ENCODE data around the gene TMEM39A. TPM values are rescaled to one million over a fixed set of nuclear protein-coding genes. Genes with fewer than 3 reads are reported as not detected.

Gene TMEM39A
- total RNA-seq, 4 donors from 2014 or later: 48.1 to 84.1 (median 59.8) TPM

DNA sequence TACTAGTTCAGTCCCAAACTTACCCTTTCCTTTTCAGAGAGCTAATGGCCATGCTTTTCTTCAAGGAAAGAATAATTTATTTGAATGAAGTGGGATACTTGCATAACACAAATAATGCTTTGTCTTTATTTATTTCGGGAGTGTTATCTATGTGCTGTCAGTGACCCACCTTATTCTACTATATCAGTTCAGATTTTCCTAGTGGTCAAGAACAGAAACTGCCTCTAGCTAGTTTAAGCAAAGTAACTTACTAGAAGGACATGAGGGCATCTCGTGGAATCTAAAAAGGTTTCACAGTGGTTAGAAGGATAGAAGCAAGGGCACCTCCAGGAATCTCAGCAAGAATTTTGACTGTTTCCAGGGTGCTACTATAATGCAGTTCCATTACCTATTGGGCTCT, 31.2 kb upstream of the TMEM39A start:
- Histone ChIP-seq H3K4me3 (replicated peaks in 1 of 3) (no peak overlapping the region), H3K4me1 (peaks cover 6 to 10% of the 10 kb centered on the region in 2 donors), H3K36me3 (no peaks in the 10 kb centered on the region), H3K9me3 (no peaks in the 10 kb centered on the region), H3K27me3 (no peaks in the 10 kb centered on the region), H3K27ac (no peak overlapping the region)
- intact Hi-C loops (cut with DNase I): loop anchor here (10.0 kb wide), 1 partner anchor 180 kb away; the partner anchor contains the start of gene COX17
- DNase-seq: no peak
- WGBS, 2 donors: 82 to 86% methylated on average over 2 of the region's 2 CpGs
- no peak for TF ChIP-seq POLR2A (IDR thresholded peaks at IDR 0.05)
- TF ChIP-seq, protein P1, sequence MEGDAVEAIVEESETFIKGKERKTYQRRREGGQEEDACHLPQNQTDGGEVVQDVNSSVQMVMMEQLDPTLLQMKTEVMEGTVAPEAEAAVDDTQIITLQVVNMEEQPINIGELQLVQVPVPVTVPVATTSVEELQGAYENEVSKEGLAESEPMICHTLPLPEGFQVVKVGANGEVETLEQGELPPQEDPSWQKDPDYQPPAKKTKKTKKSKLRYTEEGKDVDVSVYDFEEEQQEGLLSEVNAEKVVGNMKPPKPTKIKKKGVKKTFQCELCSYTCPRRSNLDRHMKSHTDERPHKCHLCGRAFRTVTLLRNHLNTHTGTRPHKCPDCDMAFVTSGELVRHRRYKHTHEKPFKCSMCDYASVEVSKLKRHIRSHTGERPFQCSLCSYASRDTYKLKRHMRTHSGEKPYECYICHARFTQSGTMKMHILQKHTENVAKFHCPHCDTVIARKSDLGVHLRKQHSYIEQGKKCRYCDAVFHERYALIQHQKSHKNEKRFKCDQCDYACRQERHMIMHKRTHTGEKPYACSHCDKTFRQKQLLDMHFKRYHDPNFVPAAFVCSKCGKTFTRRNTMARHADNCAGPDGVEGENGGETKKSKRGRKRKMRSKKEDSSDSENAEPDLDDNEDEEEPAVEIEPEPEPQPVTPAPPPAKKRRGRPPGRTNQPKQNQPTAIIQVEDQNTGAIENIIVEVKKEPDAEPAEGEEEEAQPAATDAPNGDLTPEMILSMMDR (IDR thresholded peaks at IDR 0.05): no peak

DNA sequence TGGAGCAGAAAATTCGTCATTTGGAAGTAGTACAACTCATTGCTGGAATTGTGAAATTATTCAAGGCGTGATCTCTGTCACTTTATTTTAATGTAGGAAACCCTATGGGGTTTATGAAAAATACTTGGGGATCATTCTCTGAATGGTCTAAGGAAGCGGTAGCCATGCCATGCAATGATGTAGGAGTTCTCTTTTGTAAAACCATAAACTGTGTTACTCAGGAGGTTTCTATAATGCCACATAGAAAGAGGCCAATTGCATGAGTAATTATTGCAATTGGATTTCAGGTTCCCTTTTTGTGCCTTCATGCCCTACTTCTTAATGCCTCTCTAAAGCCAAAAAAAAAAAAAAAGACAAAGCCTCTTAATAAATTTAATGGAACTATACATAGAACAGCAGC, 29.4 kb upstream of the TMEM39A start:
- Histone ChIP-seq H3K4me1 (peaks cover 0 to 5% of the 10 kb centered on the region in 2 donors), H3K27ac (no peak overlapping the region), H3K9me3 (no peaks in the 10 kb centered on the region), H3K36me3 (peaks cover 0 to 8% of the 10 kb centered on the region in 2 donors), H3K4me3 (replicated peaks in 1 of 3) (no peak overlapping the region), H3K27me3 (no peaks in the 10 kb centered on the region)
- TF ChIP-seq, protein P1 (IDR thresholded peaks at IDR 0.05): no peak
- no peak for TF ChIP-seq POLR2A (IDR thresholded peaks at IDR 0.05)
- intact Hi-C loops (cut with DNase I): loop anchor here (10.0 kb wide), 1 partner anchor 182 kb away; the partner anchor contains the start of gene COX17
- no peak for DNase-seq
- 97% methylated on average over 3 of the region's 3 CpGs for WGBS, 2 donors

DNA sequence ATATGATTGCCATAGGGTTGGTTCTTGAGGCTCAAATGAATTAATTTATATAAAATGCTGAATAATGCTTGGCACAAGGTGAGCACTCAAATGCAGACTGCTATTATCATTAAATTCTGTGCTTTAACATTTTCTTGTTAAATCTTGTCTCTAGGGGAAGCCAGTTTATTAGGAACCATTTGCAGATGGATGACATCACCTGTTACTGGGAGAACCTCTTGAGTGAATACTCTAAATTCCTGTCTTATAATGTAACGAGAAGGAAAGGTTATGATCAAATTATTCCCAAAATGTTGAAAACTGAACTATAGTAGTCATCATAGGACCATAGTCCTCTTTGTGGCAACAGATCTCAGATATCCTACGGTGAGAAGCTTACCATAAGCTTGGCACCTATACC, 28.7 kb upstream of the TMEM39A start:
- H3K4me3 ChIP-seq (replicated peaks in 1 of 3): no peak overlapping the region
- WGBS, 2 donors: 96 to 97% methylated on average over 2 of the region's 2 CpGs
- TF ChIP-seq, protein P1 (IDR thresholded peaks at IDR 0.05): no peak
- TF ChIP-seq POLR2A (IDR thresholded peaks at IDR 0.05): no peak
- no peaks in the 10 kb centered on the region for H3K27me3 ChIP-seq
- intact Hi-C loops (cut with DNase I): loop anchor here (10.0 kb wide), 1 partner anchor 183 kb away; the partner anchor contains the start of gene COX17
- no peak overlapping the region for H3K27ac ChIP-seq
- no peaks in the 10 kb centered on the region for H3K9me3 ChIP-seq
- no peak for DNase-seq
- no peaks in the 10 kb centered on the region for H3K4me1 ChIP-seq
- H3K36me3 ChIP-seq: peaks cover 0 to 8% of the 10 kb centered on the region in 2 donors

DNA sequence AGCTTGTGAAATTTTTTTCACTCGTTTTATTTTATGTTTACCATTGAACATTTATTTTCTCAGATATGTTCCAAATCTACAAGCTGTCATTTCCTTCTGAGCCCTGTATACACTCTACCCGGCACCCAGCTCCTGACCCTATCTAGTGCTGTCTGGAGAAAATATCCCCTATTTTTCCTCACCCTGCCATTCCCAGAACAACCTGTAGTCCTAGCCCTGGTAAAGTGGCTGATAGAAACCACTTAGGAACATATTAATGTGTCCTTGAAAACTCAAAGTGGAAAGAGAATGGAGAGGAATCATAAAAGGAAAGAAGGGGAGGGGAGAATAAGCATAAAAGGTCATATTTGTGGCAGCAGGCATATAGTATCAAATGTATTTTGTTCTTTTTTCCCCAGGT, 26.7 kb upstream of the TMEM39A start:
- Histone ChIP-seq H3K27me3 (no peaks in the 10 kb centered on the region), H3K36me3 (peaks cover 14 to 21% of the 10 kb centered on the region in 2 donors), H3K27ac (no peak overlapping the region), H3K4me1 (no peaks in the 10 kb centered on the region), H3K4me3 (replicated peaks in 1 of 3) (no peak overlapping the region), H3K9me3 (no peaks in the 10 kb centered on the region)
- DNase-seq: no peak
- 96 to 100% methylated on average over 2 of the region's 2 CpGs for WGBS, 2 donors
- TF ChIP-seq, protein P1 (IDR thresholded peaks at IDR 0.05): no peak
- TF ChIP-seq POLR2A (IDR thresholded peaks at IDR 0.05): no peak
- intact Hi-C loops (cut with DNase I): loop anchor here (10.0 kb wide), 1 partner anchor 185 kb away; the partner anchor contains the start of gene COX17

DNA sequence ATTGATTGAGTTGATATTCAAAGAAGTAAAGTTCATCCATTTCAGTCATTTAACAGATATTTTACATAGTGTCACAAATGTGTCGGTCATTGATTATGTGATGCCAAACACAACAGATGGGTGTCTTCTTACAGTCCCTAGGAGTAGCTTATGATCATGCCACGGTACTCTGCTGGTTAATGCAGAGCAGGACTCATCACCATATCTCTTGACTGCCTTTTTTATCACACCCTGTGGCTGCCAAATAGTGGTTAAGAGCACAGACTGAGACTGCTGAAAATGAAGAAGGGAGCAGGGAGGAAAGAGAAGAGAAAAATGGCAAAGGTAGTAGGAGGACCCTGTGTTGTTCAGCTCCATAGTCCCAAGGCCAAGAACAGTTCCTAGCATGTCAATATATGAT, 22.1 kb upstream of the TMEM39A start:
- Histone ChIP-seq H3K4me1 (no peaks in the 10 kb centered on the region), H3K27me3 (no peaks in the 10 kb centered on the region), H3K27ac (no peak overlapping the region), H3K36me3 (peaks cover 14 to 23% of the 10 kb centered on the region in 2 donors), H3K9me3 (no peaks in the 10 kb centered on the region), H3K4me3 (replicated peaks in 1 of 3) (no peak overlapping the region)
- DNase-seq: no peak
- no peak for TF ChIP-seq POLR2A (IDR thresholded peaks at IDR 0.05)
- TF ChIP-seq, protein P1 (IDR thresholded peaks at IDR 0.05): no peak
- intact Hi-C loops (cut with DNase I): no loop called here
- WGBS, 2 donors: 93 to 96% methylated on average over 2 of the region's 2 CpGs

Measured in thyroid gland (tissue), 4 donors.